DND-41 (cell line): ENCODE measurements around the gene CPXM1.

Experiments
- ATAC-seq: fragments of 200-7000 bp; cut with Tn5 transposase; 3 replicates; pipeline ENCODE4 v1.9.1; 2021; ENCODE audit warnings: low read depth; ENCODE audit not compliant: insufficient read depth
- DNase-seq: peaks from one replicate; pipeline ENCODE4 v3.0.0-alpha.2; 2020
- H2AFZ ChIP-seq: 2 replicates; pipeline ENCODE4 v1.6.0; 2012; ENCODE audit warnings: low read depth, low read length
- H3K27ac ChIP-seq: 2 replicates; pipeline ENCODE4 v1.5.1; 2012; ENCODE audit warnings: low read length, inconsistent platforms
- H3K27me3 ChIP-seq: fragments of 200-600 bp; sonication (generic); 2 replicates; pipeline ENCODE4 v1.6.0; 2012; ENCODE audit warnings: low read length, mild to moderate bottlenecking, inconsistent platforms; ENCODE audit not compliant: insufficient read depth, poor library complexity
- H3K36me3 ChIP-seq: 2 replicates; pipeline ENCODE4 v1.5.1; 2012; ENCODE audit warnings: low read length, inconsistent platforms; ENCODE audit not compliant: insufficient read depth
- H3K4me1 ChIP-seq: 2 replicates; pipeline ENCODE4 v1.5.1; 2012; ENCODE audit warnings: mild to moderate bottlenecking, low read length; ENCODE audit not compliant: insufficient read depth
- H3K4me2 ChIP-seq: 2 replicates; pipeline ENCODE4 v1.6.0; 2012; ENCODE audit warnings: mild to moderate bottlenecking, moderate library complexity, low read length, inconsistent platforms; ENCODE audit not compliant: insufficient read depth
- H3K4me3 ChIP-seq, 2 experiments: fragments of 200-600 bp in 1 of 2; shearing (Covaris generic) in 1 of 2; 2 replicates each; pipeline ENCODE4 v1.5.1; 2012 to 2016; ENCODE audit warnings: inconsistent platforms in 2 of 2, low read length in 2 of 2, mild to moderate bottlenecking in 2 of 2, low read depth in 1 of 2, moderate library complexity in 1 of 2
- H3K79me2 ChIP-seq: 2 replicates; pipeline ENCODE4 v1.6.0; 2012; ENCODE audit warnings: low read length, inconsistent platforms; ENCODE audit not compliant: insufficient read depth
- H3K9ac ChIP-seq: 2 replicates; pipeline ENCODE4 v1.6.0; 2012; ENCODE audit warnings: low read depth, mild to moderate bottlenecking, inconsistent platforms, low read length, moderate library complexity
- H3K9me3 ChIP-seq: 2 replicates; pipeline ENCODE4 v1.5.1; 2012; ENCODE audit warnings: low read length, moderate library complexity, mild to moderate bottlenecking, inconsistent platforms; ENCODE audit not compliant: insufficient read depth, severe bottlenecking
- H4K20me1 ChIP-seq: 2 replicates; pipeline ENCODE4 v1.6.0; 2012; ENCODE audit warnings: low read length; ENCODE audit not compliant: insufficient read depth
- CTCF ChIP-seq: IDR thresholded peaks from 2 replicates; pipeline ENCODE4 v1.5.1; 2012; ENCODE audit warnings: borderline replicate concordance, low read length, moderate library complexity, mild to moderate bottlenecking; ENCODE audit not compliant: poor library complexity, severe bottlenecking; ENCODE audit errors: extremely low read depth
- EZH2 ChIP-seq: IDR thresholded peaks from 3 replicates; pipeline ENCODE4 v1.6.1; 2012; ENCODE audit warnings: borderline replicate concordance, low read depth, mild to moderate bottlenecking, moderate library complexity, low read length, inconsistent platforms; ENCODE audit not compliant: severe bottlenecking

The CPXM1 gene

GRCh38 chr20:2838170-2838797 is 37.9 kb upstream of the CPXM1 start:
- H3K4me2 ChIP-seq: no peak overlapping the region
- no peaks in the 10 kb centered on the region for H3K36me3 ChIP-seq
- no peaks in the 10 kb centered on the region for H3K9me3 ChIP-seq
- H3K9ac ChIP-seq: no peak overlapping the region
- DNase-seq (peak; percentile 9), ATAC-seq (no peak)
- no peak overlapping the region for H3K4me3 ChIP-seq
- H4K20me1 ChIP-seq: no peaks in the 10 kb centered on the region
- peaks cover 10% of the 10 kb centered on the region for H3K27me3 ChIP-seq
- TF ChIP-seq EZH2 (no peak), CTCF (no peak)
- H3K4me1 ChIP-seq: peaks cover 22% of the 10 kb centered on the region
- H2AFZ ChIP-seq: no peak overlapping the region
- H3K27ac ChIP-seq: no peak overlapping the region
- H3K79me2 ChIP-seq: no peaks in the 10 kb centered on the region

GRCh38 chr20:2837221-2837960 is 37.0 kb upstream of the CPXM1 start:
- no peak overlapping the region for H3K4me2 ChIP-seq
- no peak overlapping the region for H3K9ac ChIP-seq
- H3K36me3 ChIP-seq: no peaks in the 10 kb centered on the region
- H3K4me3 ChIP-seq: no peak overlapping the region
- ATAC-seq (no peak), DNase-seq (peak; percentile 2)
- H3K9me3 ChIP-seq: no peaks in the 10 kb centered on the region
- no peaks in the 10 kb centered on the region for H4K20me1 ChIP-seq
- no peak overlapping the region for H2AFZ ChIP-seq
- no peak overlapping the region for H3K27ac ChIP-seq
- peaks cover 12% of the 10 kb centered on the region for H3K27me3 ChIP-seq
- H3K4me1 ChIP-seq: peaks cover 22% of the 10 kb centered on the region
- H3K79me2 ChIP-seq: no peaks in the 10 kb centered on the region
- no peak for TF ChIP-seq CTCF
- no peak for TF ChIP-seq EZH2

GRCh38 chr20:2836035-2836434 is 35.6 kb upstream of the CPXM1 start:
- Histone ChIP-seq H3K4me1 (peaks cover 13% of the 10 kb centered on the region), H3K9me3 (no peaks in the 10 kb centered on the region), H4K20me1 (no peaks in the 10 kb centered on the region), H3K36me3 (no peaks in the 10 kb centered on the region), H3K27ac (no peak overlapping the region), H2AFZ (no peak overlapping the region), H3K9ac (no peak overlapping the region), H3K4me2 (no peak overlapping the region), H3K27me3 (peaks cover 12% of the 10 kb centered on the region), H3K4me3 (no peak overlapping the region), H3K79me2 (no peaks in the 10 kb centered on the region)
- ATAC-seq (no peak), DNase-seq (no peak)
- TF ChIP-seq EZH2 (no peak), CTCF (no peak)
